GM12891 (cell line): ENCODE measurements around the gene SNTB2.

Experiments used
- DNase-seq: peaks from one replicate; pipeline ENCODE4 v3.0.0; 2011; ENCODE audit warnings: low spot score; ENCODE audit not compliant: insufficient read length
- FAIRE-seq: peaks from 2 replicates; lab custom pipeline; 2011; peaks lifted over from hg19 to GRCh38; lab: Jason Lieb, UNC
- PAX5 ChIP-seq: IDR thresholded peaks from 2 replicates; pipeline ENCODE4 v1.6.1; 2011; ENCODE audit warnings: low read length, moderate library complexity, mild to moderate bottlenecking; ENCODE audit not compliant: insufficient read depth, severe bottlenecking
- POLR2A ChIP-seq: IDR thresholded peaks from 2 replicates; pipeline ENCODE4 v1.6.1; 2011; ENCODE audit warnings: low read depth, low read length, control low read depth
- POLR2AphosphoS5 ChIP-seq: IDR thresholded peaks from 2 replicates; pipeline ENCODE4 v1.6.1; 2011; ENCODE audit warnings: low read depth, low read length, control low read depth
- POU2F2 ChIP-seq: IDR thresholded peaks from 2 replicates; pipeline ENCODE4 v1.6.1; 2011; ENCODE audit warnings: low read depth, mild to moderate bottlenecking, control low read depth, low read length, moderate library complexity
- SPI1 ChIP-seq: IDR thresholded peaks from 2 replicates; pipeline ENCODE4 v1.6.1; 2011; ENCODE audit warnings: low read depth, low read length, control low read depth
- TAF1 ChIP-seq: IDR thresholded peaks from 2 replicates; pipeline ENCODE4 v1.6.1; 2011; ENCODE audit warnings: low read depth, low read length, control low read depth

The SNTB2 gene

DNA sequence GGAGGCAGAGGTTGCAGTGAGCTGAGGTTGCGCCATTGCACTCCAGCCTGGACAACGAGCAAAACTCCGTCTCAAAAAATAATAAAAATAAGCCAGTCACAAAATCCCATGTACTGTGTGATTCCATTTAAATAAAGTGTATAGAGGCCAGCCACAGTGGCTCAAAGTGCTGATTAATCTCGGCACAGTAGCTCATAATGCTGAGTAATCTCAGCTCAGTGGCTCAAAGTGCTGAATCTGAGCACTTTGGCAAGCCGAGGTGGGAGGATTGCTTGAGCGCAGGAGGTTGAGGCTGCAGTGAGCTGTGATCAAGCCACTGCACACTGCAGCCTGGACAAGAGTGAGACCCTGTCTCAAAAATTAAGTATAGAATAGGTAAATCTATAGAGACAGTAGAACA is 159.7 kb downstream of the SNTB2 start:
- FAIRE-seq (no peak), DNase-seq (no peak)
- no peak for TF ChIP-seq POLR2A
- TF ChIP-seq TAF1, result no peak
- TF ChIP-seq PAX5, result no peak
- TF ChIP-seq POU2F2, result no peak
- TF ChIP-seq POLR2AphosphoS5, result no peak
- no peak for TF ChIP-seq SPI1

DNA sequence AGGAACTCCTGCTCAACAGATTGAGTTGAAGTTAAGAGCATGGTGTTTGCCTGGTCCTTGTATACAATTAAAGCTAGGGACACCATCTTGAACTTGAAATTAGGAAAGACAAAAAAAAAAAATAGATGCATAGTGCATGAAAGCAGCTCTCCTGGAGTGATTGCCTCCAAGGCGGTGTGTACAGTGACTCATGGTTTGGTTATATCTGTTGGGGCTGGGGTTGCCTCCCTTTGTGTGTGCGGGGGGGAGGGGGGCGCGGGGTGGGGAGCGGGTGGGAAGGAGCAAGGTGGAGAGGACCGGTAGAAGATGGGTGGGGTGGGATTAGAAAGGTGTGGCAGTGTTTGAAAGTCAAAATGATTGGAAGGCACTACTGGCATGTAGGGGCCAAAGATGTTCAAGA is 161.3 kb downstream of the SNTB2 start:
- no peak for DNase-seq
- TF ChIP-seq SPI1 (no peak), POLR2A (no peak), PAX5 (no peak), POU2F2 (no peak), POLR2AphosphoS5 (no peak), TAF1 (no peak)
- no peak for FAIRE-seq

DNA sequence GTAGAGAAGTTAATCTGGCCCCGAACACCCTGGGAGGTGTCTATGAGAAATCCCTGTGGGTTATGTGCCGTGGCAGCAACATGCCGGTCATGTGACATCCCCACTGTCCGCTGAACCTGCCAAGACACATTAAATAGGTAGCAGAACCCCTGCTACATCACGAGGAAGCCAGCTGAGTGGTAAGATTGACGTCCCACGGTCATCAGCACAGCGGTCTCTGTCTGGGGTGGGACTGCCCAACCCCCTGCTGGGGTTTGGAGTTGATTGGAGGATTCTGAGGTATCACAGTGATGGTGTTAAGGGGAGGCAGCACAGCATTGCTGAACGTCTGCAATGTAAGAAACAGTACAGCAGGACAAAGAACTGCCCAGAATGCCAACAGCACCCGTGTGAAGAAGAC is 162.6 kb downstream of the SNTB2 start:
- no peak for TF ChIP-seq TAF1
- no peak for TF ChIP-seq PAX5
- no peak for TF ChIP-seq POU2F2
- TF ChIP-seq POLR2A, result no peak
- TF ChIP-seq POLR2AphosphoS5, result no peak
- DNase-seq, result no peak
- no peak for FAIRE-seq

DNA sequence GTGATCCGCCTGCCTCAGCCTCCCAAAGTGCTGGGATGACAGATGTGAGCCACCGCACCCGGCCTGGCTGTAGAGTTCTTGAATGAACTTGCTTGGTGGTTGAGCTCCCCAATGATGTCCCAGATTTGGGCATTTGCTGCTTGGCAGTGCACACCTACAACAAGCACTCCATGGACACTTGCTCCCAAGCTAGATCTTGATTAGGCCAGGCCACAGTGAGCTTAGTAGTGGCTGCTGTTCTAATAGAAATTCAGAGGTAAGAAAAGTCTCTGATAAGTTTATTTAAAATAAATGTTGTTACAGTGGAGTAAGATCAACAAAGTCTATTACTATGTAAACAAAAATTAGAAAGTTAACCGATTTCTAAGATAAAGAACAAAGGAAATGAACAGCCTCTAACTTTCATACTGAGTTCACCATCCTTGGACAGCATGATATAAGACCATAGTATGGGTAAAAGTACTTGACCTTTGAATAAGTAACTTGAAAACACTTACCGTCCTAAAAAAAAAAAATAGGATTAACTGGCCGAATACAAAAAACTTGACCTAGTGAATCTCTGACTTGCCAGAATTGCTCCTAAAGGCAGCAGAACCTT is 163.7 kb downstream of the SNTB2 start:
- FAIRE-seq (no peak), DNase-seq (no peak)
- TF ChIP-seq POLR2AphosphoS5, result no peak
- TF ChIP-seq TAF1, result no peak

DNA sequence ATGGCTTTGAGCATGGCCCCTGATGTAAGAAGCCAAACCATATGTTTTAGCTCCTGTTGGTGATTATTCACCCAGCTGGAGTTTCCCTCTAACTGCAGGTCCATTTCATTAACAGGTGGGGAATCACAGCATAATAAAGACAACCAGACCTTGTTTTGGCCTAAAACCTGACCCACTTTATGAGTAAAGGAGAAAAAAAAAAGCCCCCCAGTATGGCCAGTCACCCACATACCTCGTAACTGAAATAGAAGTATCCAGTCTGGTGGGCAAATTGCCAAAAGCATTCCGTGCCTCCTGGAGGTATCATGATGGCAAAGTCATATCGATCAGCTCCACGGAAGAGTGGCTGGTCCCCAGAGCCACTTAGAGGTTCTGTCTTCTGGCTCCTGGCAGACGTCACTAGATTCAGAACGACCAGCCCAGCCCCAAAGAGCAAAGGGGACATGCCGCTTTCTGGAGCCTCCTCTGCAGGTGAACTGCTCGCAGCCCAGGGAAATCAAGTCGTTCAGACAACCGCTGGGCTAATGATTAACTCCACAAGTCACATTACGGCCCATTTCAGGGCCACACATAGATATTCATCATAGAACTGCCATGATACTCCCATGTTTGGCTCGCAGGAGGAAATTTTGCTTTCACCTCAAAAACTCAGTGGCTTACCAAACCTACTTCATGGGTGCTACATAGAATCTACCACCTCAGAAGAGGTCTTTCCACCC is 164.5 kb downstream of the SNTB2 start, which contains the start of gene TMED6:
TMED6 (minus strand) TSS at position 478 of the 719 bp plus-strand sequence; CDS start at position 445, 33 bp downstream.
- FAIRE-seq (no peak), DNase-seq (no peak)
- no peak for TF ChIP-seq POLR2AphosphoS5
- no peak for TF ChIP-seq PAX5
- TF ChIP-seq TAF1, result no peak
- TF ChIP-seq POLR2A, result no peak
- TF ChIP-seq POU2F2, result no peak
- no peak for TF ChIP-seq SPI1
